ENCODE measurements around the gene FAM13B. TPM values are rescaled to one million over a fixed set of nuclear protein-coding genes. Genes with fewer than 3 reads are reported as not detected.
"Not testable (repeated sequence)": the region's sequence is repeated elsewhere in the genome, so short reads cannot be mapped to it uniquely, and the experiment has no call there.

The FAM13B gene
- total RNA-seq, 1 experiment from 2014 or later: 33.7 TPM

- peak; percentile 95 for TF ChIP-seq CTCF (IDR thresholded peaks at IDR 0.05; ENCODE audit: unreplicated experiment)
- Mint-ChIP-seq H3K9me3 (ENCODE audit: unreplicated experiment) (no peaks in the 10 kb centered on the region), H3K27me3 (ENCODE audit: insufficient read depth, unreplicated experiment) (no peaks in the 10 kb centered on the region), H3K27ac (ENCODE audit: low read depth, unreplicated experiment) (no peak overlapping the region), H3K4me3 (ENCODE audit: unreplicated experiment) (no peak overlapping the region), H3K4me1 (ENCODE audit: insufficient read depth, unreplicated experiment) (no peaks in the 10 kb centered on the region), H3K36me3 (ENCODE audit: insufficient read depth, unreplicated experiment) (no peaks in the 10 kb centered on the region)
- POLR2A ChIA-PET: interaction anchor here (1.0 to 1.2 kb wide), 3 partner anchors 54 to 57 kb away, joined by 3 read pairs; no protein-coding TSS in a partner anchor
- peak; percentile 82 for DNase-seq (ENCODE audit: unreplicated experiment)
- intact Hi-C loops (cut with micrococcal nuclease): loop anchor here (1.0 to 2.0 kb wide), 3 partner anchors 34 to 101 kb away; partner anchors contain the start of gene BRD8
- CTCF ChIA-PET: interaction anchor here (0.5 to 10.0 kb wide), 61 partner anchors 9 to 457 kb away, joined by 3 to 199 read pairs (median 5); partner anchors contain the start of genes BRD8, FAM13B and NME5
- no TSS peak for BruUV-seq (replicated peaks)
Measured at GRCh38 chr5:138077064-138077696, 44.3 kb upstream of the FAM13B start.

- H3K36me3 Mint-ChIP-seq (ENCODE audit: insufficient read depth, unreplicated experiment); H3K9me3 Mint-ChIP-seq (ENCODE audit: unreplicated experiment); BruUV-seq (replicated peaks); H3K27ac Mint-ChIP-seq (ENCODE audit: low read depth, unreplicated experiment); H3K4me1 Mint-ChIP-seq (ENCODE audit: insufficient read depth, unreplicated experiment); DNase-seq (ENCODE audit: unreplicated experiment); H3K27me3 Mint-ChIP-seq (ENCODE audit: insufficient read depth, unreplicated experiment); intact Hi-C loops (cut with micrococcal nuclease); H3K4me3 Mint-ChIP-seq (ENCODE audit: unreplicated experiment): not testable (repeated sequence)
- ChIA-PET POLR2A (interaction anchor here (1.0 to 1.9 kb wide), 3 partner anchors 31 to 64 kb away, joined by 3 to 7 read pairs (median 5); no protein-coding TSS in a partner anchor), CTCF (interaction anchor here (0.7 to 7.8 kb wide), 17 partner anchors 9 to 440 kb away, joined by 3 to 213 read pairs (median 5); partner anchors contain the start of gene FAM13B)
Measured at GRCh38 chr5:138070026-138070425, 37.1 kb upstream of the FAM13B start.

DNA sequence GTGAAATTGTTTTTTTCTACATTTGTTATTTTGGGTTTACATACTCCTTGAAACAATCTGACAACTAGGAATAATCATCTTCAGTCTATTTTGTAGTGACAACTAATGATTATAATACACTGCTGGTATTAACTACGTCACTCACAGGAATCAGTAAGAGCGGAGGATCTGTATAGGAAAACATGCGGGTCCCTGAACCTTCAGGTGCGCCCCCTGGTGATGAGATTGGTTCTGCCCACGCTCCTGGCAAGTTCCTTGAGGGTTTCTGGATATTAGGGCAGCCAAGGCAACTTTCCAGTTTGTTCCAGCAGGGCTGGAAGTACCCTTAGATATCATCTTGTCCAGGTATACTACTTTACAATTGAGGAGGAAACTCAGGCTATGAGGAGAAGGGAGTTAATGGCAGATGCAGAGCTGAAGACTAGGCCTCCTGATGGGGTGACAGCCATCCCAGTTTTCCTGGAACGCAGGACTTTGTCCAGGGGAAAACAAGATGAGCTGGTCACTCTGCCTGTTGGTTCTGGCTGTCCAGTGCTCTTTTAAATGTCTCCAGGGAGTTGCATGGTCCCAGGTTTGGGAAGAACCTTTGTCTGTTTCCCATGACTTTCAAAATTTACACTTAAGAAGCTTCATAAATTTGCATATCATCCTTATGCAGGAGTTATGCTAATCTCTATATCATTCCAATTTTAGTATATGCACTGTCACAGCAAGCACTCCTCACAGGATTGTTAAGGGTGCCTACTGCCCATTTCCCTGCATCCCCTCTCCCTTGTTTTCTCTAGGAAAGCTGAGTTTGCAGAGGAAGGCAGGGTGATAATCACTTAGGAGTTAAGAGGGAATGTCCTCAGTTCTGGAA is 36.1 kb upstream of the FAM13B start:
- ChIA-PET CTCF (interaction anchor here (0.5 to 7.8 kb wide), 61 partner anchors 8 to 1987 kb away, joined by 3 to 213 read pairs (median 4); partner anchors contain the start of gene FAM13B), POLR2A (interaction anchor here (0.6 to 1.9 kb wide), 7 partner anchors 10 to 225 kb away, joined by 3 to 7 read pairs (median 4); no protein-coding TSS in a partner anchor)
- Mint-ChIP-seq H3K27ac (ENCODE audit: low read depth, unreplicated experiment) (no peak overlapping the region), H3K36me3 (ENCODE audit: insufficient read depth, unreplicated experiment) (no peaks in the 10 kb centered on the region), H3K27me3 (ENCODE audit: insufficient read depth, unreplicated experiment) (no peaks in the 10 kb centered on the region), H3K4me3 (ENCODE audit: unreplicated experiment) (peak overlapping the region; percentile 45), H3K4me1 (ENCODE audit: insufficient read depth, unreplicated experiment) (peaks cover 7% of the 10 kb centered on the region), H3K9me3 (ENCODE audit: unreplicated experiment) (no peaks in the 10 kb centered on the region)
- peak; percentile 91 for TF ChIP-seq CTCF (IDR thresholded peaks at IDR 0.05; ENCODE audit: unreplicated experiment)
- DNase-seq (ENCODE audit: unreplicated experiment): peak; percentile 89
- no TSS peak for BruUV-seq (replicated peaks)
- intact Hi-C loops (cut with micrococcal nuclease): loop anchor here (1.0 kb wide), 3 partner anchors 33 to 440 kb away; no protein-coding TSS in a partner anchor

DNA sequence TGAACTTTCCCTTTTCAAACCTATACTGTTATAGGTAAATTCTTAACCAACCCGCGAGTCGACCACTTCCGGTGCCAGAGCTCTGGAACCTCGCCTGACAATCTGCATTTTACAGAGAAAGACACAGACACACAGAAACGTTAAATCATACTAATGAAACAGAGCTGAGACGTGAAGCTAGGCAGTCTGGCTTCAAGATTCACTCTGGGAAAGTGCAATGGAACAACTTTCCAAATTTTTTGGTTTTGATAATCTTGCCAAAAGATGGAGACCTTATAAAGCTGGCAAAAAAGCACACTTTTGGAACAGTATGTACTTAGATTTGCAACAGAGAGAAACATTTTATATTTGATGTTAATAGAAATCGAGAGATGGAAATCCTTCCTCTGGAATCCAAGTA is 35.1 kb upstream of the FAM13B start:
- H3K4me1 Mint-ChIP-seq (ENCODE audit: insufficient read depth, unreplicated experiment): peaks cover 7% of the 10 kb centered on the region
- POLR2A ChIA-PET: interaction anchor here (0.7 to 1.9 kb wide), 4 partner anchors 9 to 66 kb away, joined by 4 to 7 read pairs (median 4); no protein-coding TSS in a partner anchor
- no peaks in the 10 kb centered on the region for H3K36me3 Mint-ChIP-seq (ENCODE audit: insufficient read depth, unreplicated experiment)
- H3K27me3 Mint-ChIP-seq (ENCODE audit: insufficient read depth, unreplicated experiment): no peaks in the 10 kb centered on the region
- H3K4me3 Mint-ChIP-seq (ENCODE audit: unreplicated experiment): no peak overlapping the region
- no peak for TF ChIP-seq CTCF (IDR thresholded peaks at IDR 0.05; ENCODE audit: unreplicated experiment)
- H3K9me3 Mint-ChIP-seq (ENCODE audit: unreplicated experiment): no peaks in the 10 kb centered on the region
- CTCF ChIA-PET: interaction anchor here (0.6 to 7.8 kb wide), 35 partner anchors 7 to 1986 kb away, joined by 3 to 213 read pairs (median 4); partner anchors contain the start of gene FAM13B
- DNase-seq (ENCODE audit: unreplicated experiment): no peak
- BruUV-seq (replicated peaks): no TSS peak
- H3K27ac Mint-ChIP-seq (ENCODE audit: low read depth, unreplicated experiment): no peak overlapping the region
- intact Hi-C loops (cut with micrococcal nuclease): loop anchor here (1.0 kb wide), 3 partner anchors 32 to 439 kb away; no protein-coding TSS in a partner anchor
